Psoas muscle (tissue), 8 donors: ENCODE measurements around the gene NT5C1A. TPM values are rescaled to one million over a fixed set of nuclear protein-coding genes. Genes with fewer than 3 reads are reported as not detected.

Experiments
- ATAC-seq, 4 donors: fragments of 200-7000 bp; cut with Tn5 transposase; one replicate each; pipeline ENCODE4 v1.9.1; 2020; ENCODE audit warnings: moderate library complexity in 3 of 4, mild to moderate bottlenecking in 2 of 4
- DNase-seq, 2 donors: peaks; one replicate each; pipeline ENCODE4 v3.0.0-alpha.2; 2020
- H3K27ac ChIP-seq: fragments of 200-600 bp; one replicate; pipeline ENCODE4 v1.8.0; 2022
- H3K27me3 ChIP-seq, 3 donors: fragments of 200-600 bp in 1 of 3; one replicate each; pipeline versions ENCODE4 v1.6.1 to v1.8.0; 2013 to 2022; ENCODE audit warnings: low read length in 2 of 3, mild to moderate bottlenecking in 2 of 3, moderate library complexity in 1 of 3; ENCODE audit not compliant: insufficient read depth in 3 of 3
- H3K36me3 ChIP-seq, 2 donors: fragments of 200-600 bp in 1 of 2; one replicate each; pipeline versions ENCODE4 v1.6.1 to v1.8.0; 2013 to 2022; ENCODE audit warnings: low read depth in 1 of 2, mild to moderate bottlenecking in 1 of 2, moderate library complexity in 1 of 2; ENCODE audit not compliant: insufficient read depth in 1 of 2
- H3K4me1 ChIP-seq: fragments of 200-600 bp; one replicate; pipeline ENCODE4 v1.8.0; 2022
- H3K4me3 ChIP-seq: fragments of 200-600 bp; one replicate; pipeline ENCODE4 v1.8.0; 2022; ENCODE audit warnings: mild to moderate bottlenecking
- H3K9me3 ChIP-seq: fragments of 200-600 bp; one replicate; pipeline ENCODE4 v1.8.0; 2022
- CTCF ChIP-seq: fragments of 200-600 bp; IDR thresholded peaks from one replicate; pipeline ENCODE4 v1.8.0; 2022; ENCODE audit warnings: antibody characterized with exemption
- WGBS, 3 donors: extraction: QIAGEN DNeasy Blood & Tissue Kit; methylation state at CpG; one replicate each; pipeline versions ENCODE4 v1.1.6 to v1.1.7; 2013; 5-methylcytosine and 5-hydroxymethylcytosine counted together
- intact Hi-C, 2 donors: fragments of 100-400 bp; cut with DNase I; formaldehyde crosslinking; loops; one replicate each; pipeline versions ENCODE4 v1.11.0 to v1.14.2; 2022
- polyA plus RNA-seq, 3 donors: library from polyadenylated mRNA; stranded (reverse); fragments of 200-250 nt; gene quantifications; one replicate each; pipeline ENCODE4 v1.2.3, GENCODE V29; 2013
- total RNA-seq, 4 donors: library from RNA; stranded (reverse); fragmentation: NEBNext Ultra II Directional in 2 of 4; extraction: Animal tissue kit (Norgen Biotek cat#: 25700) in 2 of 4; gene quantifications; one replicate each; pipeline versions ENCODE4 v1.2.1 to v1.2.4, GENCODE V29; 2021 to 2023
- donor health status: healthy with polysubstance abuse.
- donor health status: DM: no; HTN: no; CAD: no; lungs with moderate emphysema.
- donor health status: Bipolar disorder and iron deficiency.
- donor health status: healthy.
- donor health status: DM: yes; HTN: yes; CAD: no.
- donor health status: DM: no; HTN: no; CAD: no.
- donor health status: DM: no; HTN: no; CAD: no.
- donor health status: DM: yes; HTN: yes; CAD: no.

Gene NT5C1A
- total and polyA plus RNA-seq, 7 donors: 1.2 to 112 (median 35.0) TPM

- ATAC-seq (peak; percentile 46 to 68 (median 60)), DNase-seq (peak; percentile 79 to 89)
- intact Hi-C loops: no loop called here
- Histone ChIP-seq H3K27ac (peak overlapping the region; percentile 46), H3K4me1 (peaks cover 18% of the 10 kb centered on the region), H3K9me3 (no peaks in the 10 kb centered on the region), H3K36me3 (no peaks in the 10 kb centered on the region), H3K4me3 (no peak overlapping the region), H3K27me3 (no peaks in the 10 kb centered on the region)
- no peak for TF ChIP-seq CTCF
- 46 to 54% (median 52%) methylated on average over 12 of the region's 12 CpGs for WGBS, 3 donors
Observed at GRCh38 chr1:39646232-39647081, 25.4 kb downstream of the NT5C1A start.

- H3K36me3 ChIP-seq: no peaks in the 10 kb centered on the region
- intact Hi-C loops: no loop called here
- 73 to 89% (median 75%) methylated on average over 3 of the region's 3 CpGs for WGBS, 3 donors
- H3K27me3 ChIP-seq: no peaks in the 10 kb centered on the region
- H3K4me3 ChIP-seq: no peak overlapping the region
- no peak for TF ChIP-seq CTCF
- no peak overlapping the region for H3K27ac ChIP-seq
- ATAC-seq (no peak), DNase-seq (no peak)
- H3K4me1 ChIP-seq: peaks cover 18% of the 10 kb centered on the region
- no peaks in the 10 kb centered on the region for H3K9me3 ChIP-seq
Observed at GRCh38 chr1:39645411-39646043, 26.4 kb downstream of the NT5C1A start.

- H3K9me3 ChIP-seq: no peaks in the 10 kb centered on the region
- H3K27ac ChIP-seq: peak overlapping the region; percentile 72
- DNase-seq: no peak
- H3K36me3 ChIP-seq: no peaks in the 10 kb centered on the region
- 89 to 93% (median 90%) methylated on average over 3 of the region's 3 CpGs for WGBS, 3 donors
- peaks cover 18% of the 10 kb centered on the region for H3K4me1 ChIP-seq
- no peak for ATAC-seq
- TF ChIP-seq CTCF: no peak
- no peaks in the 10 kb centered on the region for H3K27me3 ChIP-seq
- intact Hi-C loops: no loop called here
- H3K4me3 ChIP-seq: no peak overlapping the region
Observed at GRCh38 chr1:39643705-39644104, 28.2 kb downstream of the NT5C1A start.

- DNase-seq: no peak
- 17 to 35% (median 22%) methylated on average over 4 of the region's 4 CpGs for WGBS, 3 donors
Observed at GRCh38 chr1:39642796-39643195, 29.1 kb downstream of the NT5C1A start.

More at GRCh38 chr1:39642796-39643195, 29.1 kb downstream of the NT5C1A start:
- Histone ChIP-seq H3K4me1 (peaks cover 18% of the 10 kb centered on the region), H3K27me3 (no peaks in the 10 kb centered on the region), H3K4me3 (no peak overlapping the region), H3K36me3 (no peaks in the 10 kb centered on the region), H3K27ac (peak overlapping the region; percentile 72), H3K9me3 (no peaks in the 10 kb centered on the region)
- intact Hi-C loops: no loop called here
- TF ChIP-seq CTCF: no peak
- peak; percentile 55 to 66 (median 61) for ATAC-seq
